HG02870 (cell line): ENCODE results near the gene AMBP.
"Not testable (repeated sequence)": the region's sequence is repeated elsewhere in the genome, so short reads cannot be mapped to it uniquely, and the experiment has no call there.

Experiments used
- ATAC-seq: cut with Tn5 transposase; IDR thresholded peaks from one replicate; pipeline ENCODE4 v1.9.1; 2021; ENCODE audit warnings: mild to moderate bottlenecking, moderate library complexity; ENCODE audit not compliant: unreplicated experiment

Gene AMBP

DNA sequence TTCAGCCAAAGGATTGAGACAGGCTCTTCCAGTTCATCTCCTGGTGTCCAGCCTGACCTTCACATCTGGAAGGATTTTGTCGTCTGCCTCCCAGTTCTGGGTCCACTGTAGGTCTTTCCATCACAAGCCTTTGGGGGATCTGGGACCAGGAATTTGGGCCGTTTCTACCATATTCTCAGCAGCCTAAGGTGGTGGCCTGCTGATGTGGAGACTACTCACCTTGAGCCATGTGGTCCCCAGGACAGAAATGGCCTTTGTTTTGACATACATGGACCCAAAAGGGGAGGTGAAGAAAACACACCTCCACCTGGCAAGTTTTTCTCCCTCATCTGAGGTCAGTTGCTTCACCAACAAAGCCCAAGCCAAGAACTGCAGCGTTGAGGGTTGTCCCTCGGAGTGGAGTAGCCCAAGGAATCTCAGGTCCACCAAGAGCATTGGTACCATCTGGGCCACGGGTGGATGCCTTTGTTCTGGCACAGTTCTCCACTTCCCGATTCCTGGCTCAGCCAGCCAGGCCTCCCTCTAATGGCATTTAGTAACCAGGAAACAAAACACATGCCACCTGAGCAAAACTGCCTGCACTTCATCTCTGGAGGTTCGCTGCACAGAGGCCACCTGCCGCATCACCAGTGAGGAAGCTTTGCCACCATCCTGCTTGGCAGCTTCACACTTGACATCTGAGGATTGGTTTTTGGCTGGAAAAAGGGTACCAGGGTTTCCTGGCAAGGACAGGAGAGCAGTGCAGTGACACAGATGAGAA lies 24.7 kb downstream of the AMBP start:
- no peak for ATAC-seq

DNA sequence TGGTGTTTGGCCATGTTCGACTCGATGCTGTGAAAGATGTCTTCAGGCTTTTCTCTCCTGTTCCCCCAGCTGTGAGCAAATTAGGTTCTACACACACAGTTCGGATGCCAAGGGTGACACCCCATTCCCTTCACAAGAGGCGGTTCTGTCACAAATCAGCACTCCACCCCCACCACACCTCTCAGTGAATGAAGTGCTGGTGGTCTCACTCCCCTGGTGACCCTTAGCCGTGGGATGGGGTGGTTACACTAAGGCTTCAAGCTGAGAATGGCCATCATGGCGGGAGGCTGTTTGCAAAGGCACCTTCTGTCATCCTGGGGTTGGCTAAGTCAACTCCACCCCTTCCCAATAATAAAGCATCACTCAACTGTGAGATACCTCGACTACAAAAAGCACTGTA lies 26.4 kb downstream of the AMBP start:
- no peak for ATAC-seq

- ATAC-seq = no peak
These were observed 26.8 kb downstream of the AMBP start for GRCh38 chr9:114051281-114051680.

- no peak for ATAC-seq
These were observed 27.5 kb downstream of the AMBP start for GRCh38 chr9:114050646-114051045.

- no peak for ATAC-seq
These were observed 27.9 kb downstream of the AMBP start for GRCh38 chr9:114050226-114050568.

DNA sequence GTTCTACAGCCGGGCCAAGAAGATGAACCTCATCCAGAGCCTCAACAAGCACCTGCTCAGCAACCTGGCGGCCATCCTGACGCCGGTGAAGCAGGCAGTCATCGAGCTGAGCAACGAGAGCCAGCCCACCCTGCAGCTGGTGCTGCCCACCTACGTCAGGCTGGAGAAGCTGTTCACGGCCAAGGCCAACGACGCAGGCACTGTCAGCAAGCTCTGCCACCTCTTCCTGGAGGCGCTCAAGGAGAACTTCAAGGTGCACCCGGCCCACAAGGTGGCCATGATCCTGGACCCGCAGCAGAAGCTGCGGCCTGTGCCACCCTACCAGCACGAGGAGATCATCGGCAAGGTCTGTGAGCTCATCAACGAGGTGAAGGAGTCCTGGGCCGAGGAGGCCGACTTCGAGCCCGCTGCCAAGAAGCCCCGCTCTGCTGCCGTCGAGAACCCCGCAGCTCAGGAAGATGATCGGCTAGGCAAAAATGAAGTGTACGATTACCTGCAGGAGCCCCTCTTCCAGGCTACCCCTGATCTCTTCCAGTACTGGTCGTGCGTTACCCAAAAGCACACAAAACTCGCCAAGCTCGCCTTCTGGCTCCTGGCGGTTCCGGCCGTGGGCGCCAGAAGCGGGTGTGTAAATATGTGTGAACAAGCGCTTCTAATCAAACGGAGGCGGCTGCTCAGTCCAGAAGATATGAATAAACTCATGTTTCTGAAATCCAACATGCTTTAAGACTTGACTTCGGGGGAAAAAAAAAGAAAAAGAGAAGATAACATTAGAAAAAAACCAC lies 28.5 kb downstream of the AMBP start:
- no peak for ATAC-seq

GRCh38 chr9:114048533-114049415 lies 29.3 kb downstream of the AMBP start:
- no peak for ATAC-seq

- ATAC-seq = no peak
These were observed 30.4 kb downstream of the AMBP start for GRCh38 chr9:114047717-114048116.

DNA sequence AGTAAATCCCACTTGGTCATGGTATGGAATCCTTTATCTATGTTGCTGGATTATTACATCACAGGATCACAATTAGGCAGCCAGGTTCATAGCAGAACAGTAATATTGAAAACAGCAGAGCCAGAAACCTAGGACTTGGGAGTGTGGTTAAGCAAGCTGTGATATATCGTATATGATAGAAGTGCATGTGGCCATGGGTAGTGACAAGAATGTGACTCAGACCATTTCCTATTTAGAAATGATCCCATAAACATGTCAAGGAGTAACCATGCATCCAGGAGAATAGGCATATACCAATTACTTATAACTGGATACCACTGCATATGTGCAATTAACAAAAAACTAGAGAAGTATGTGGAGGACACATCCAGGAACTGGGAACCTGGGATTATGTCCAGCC lies 31.2 kb downstream of the AMBP start:
- ATAC-seq = no peak

GRCh38 chr9:114046237-114046755 lies 31.8 kb downstream of the AMBP start:
- no peak for ATAC-seq

GRCh38 chr9:114043660-114044059 lies 34.4 kb downstream of the AMBP start:
- not testable (repeated sequence) for ATAC-seq

DNA sequence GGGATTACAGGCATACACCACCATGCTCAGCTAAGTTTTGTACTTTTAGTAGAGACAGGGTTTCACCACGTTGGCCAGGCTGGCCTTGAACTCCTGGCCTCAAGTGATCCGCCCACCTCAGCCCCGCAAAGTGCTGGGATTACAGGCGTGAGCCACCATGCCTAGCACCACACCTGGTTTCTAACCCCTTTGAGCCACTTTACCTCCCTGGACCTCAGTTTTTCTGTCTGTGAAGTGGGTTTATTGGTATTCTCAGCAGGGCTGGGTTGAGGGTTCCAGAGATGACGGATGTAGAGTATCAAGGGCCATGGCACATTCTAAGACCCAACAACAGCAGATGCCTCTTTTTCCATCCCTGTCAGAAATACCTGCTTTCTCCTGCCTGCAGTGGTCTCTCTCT lies 38.6 kb downstream of the AMBP start:
- ATAC-seq = no peak

DNA sequence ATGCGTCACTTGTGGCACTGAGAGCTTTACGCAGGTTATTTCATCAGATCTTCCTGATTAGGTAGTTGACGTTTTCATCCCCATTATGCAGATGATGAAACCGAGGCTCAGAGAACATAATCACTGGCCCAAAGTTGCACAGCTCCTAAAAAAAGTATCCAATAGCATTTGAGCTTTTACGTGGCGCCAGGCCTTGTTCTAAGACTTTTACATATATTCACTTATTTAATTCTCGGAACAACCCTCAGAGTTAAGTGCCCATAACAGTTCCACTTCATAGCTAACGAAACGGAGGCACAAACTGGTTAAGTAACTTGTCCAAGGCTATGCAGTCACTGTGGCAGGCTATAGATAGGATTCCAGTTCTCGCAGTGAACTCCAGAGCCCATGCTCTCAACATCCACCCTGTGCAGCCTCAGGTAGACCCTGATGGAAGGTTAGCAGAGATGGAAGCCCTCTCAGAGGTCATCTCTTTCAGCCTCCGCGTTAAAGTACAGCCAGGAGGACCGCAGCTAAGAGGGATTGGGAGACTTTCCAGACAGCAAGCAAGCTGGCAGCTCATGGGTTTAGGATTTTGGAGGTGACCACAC lies 39.3 kb downstream of the AMBP start:
- ATAC-seq = no peak

DNA sequence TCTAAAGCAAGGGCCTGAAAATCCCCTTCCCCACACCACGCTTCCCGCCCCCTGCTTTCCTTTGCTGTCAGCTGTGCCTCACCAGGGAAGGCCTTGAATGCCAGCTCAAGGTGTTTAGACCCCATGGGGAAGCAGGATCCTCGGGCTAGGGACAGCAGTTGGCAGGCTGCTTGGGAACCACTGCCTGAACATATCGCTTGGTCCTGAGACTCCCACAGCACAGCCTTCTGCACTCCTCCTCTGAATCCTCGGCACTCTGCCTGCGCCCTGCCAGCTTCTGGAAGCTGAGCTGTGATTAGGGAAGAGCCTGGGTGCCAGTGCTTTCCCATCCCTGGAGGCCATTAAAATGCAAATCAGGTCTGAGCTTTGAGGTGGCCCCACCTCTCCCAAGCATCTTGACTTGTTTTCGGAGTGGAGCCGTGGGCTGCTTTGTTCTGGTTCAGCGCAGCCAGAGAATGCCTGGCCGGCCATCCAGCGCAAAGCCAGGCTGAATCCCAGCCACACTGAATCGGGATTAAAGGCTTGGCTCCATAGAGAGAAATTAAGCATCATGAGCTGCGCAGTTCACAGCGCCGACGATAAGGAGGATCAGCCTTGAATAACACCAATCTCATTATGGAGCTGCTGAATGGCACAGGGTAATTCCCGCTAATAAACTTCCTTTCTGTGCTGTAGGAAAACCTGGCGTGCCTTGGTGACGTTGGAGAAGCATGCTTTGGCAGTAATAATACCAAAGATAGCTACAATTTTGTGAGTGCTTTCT lies 40.0 kb downstream of the AMBP start:
- no peak for ATAC-seq

DNA sequence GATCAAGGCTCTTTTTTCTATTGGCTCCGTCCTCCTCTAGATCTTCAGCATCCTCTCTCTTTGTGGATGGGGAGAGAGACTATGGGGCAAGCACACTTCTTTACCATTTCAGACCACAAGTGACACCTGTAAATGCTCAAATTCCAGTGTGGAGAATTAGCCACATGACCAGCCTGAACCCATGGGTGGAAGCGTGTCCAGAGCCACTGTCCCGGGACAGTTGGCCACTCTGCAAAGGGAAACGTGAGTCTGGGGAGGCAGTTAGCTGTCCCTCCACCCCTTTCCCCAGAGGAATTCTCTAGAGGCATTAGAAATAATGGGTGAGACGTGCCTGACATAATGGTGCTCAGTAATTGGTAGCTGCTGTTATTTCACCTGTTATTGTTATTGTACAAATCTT lies 40.9 kb downstream of the AMBP start:
- ATAC-seq = no peak

DNA sequence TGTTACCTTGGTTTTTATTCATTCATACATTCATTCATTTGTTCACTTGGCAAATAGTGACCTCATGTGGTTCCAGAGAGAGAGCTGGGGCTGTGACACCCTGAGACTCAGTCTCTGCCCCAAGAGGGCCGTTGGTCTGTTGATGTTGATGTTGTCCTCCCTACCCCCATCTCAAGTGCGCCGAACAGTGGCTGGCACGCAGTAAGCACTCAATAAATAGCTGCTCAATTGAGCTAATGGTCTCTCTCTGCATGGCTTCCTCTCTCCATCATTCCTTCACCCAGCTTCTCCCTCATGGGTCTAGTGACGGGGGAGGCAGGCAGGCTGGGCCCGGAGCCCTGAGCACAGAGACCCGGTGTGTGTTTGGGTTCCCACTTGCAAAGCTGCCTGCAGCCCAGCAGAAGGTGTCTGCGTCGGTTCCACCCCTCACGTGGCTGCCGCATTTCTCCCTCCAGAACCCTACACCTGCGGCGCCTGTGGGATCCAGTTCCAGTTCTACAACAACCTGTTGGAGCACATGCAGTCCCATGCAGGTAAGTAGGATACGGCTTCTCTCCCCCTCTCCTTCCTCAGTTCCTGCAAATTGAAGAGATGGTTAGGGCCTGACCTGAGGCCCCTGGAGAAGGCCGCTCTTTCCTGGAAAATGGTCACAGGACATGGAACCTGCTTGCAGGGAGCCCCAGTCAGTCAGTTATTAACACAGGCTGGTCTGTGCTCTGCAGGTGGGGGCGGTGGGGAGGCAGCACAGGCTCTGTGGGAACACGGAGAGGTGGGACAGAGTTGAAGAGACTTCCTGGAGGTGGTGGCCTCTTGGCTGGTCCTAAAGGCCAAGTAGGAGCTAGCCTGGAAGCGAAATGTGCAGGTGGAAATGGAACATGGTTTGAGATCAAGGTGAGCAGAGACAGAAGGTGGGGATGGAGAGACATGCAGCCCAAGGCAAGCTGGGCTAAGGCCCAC lies 42.0 kb downstream of the AMBP start:
- ATAC-seq = no peak

GRCh38 chr9:114035221-114035844 lies 42.8 kb downstream of the AMBP start:
- no peak for ATAC-seq

DNA sequence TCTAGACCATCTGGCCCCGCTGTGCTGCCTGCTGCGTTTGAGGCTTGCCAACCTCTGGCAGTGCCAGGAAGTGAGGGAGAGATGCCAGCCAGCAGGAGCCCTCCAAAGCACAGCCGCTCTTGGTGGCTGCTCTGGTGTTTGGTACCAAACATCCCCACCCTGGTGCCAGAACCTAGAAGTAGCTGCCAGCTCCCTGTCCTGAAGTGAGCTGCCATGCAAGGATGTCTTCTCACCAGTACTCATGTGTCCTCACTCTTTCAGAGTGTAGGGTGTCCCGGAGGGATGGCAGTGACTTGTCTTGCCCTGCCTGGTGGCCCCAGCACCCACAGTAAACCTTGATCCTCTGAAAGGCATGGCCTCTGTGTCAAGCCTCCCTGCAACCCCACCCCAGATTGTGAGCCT lies 43.4 kb downstream of the AMBP start:
- no peak for ATAC-seq

- no peak for ATAC-seq
These were observed 43.9 kb downstream of the AMBP start for GRCh38 chr9:114034196-114034595.
